Fibroblast of skin of left quadriceps (primary cell): ENCODE measurements around the gene ZBTB32.

Source experiments
- DNase-seq, 2 experiments: peaks; one replicate each; pipeline ENCODE4 v3.0.0-alpha.2; 2013; ENCODE audit warnings: low read depth in 2 of 2

ZBTB32 gene

GRCh38 chr19:35752746-35753350 lies 48.5 kb downstream of the ZBTB32 start:
- DNase-seq: no peak

DNA sequence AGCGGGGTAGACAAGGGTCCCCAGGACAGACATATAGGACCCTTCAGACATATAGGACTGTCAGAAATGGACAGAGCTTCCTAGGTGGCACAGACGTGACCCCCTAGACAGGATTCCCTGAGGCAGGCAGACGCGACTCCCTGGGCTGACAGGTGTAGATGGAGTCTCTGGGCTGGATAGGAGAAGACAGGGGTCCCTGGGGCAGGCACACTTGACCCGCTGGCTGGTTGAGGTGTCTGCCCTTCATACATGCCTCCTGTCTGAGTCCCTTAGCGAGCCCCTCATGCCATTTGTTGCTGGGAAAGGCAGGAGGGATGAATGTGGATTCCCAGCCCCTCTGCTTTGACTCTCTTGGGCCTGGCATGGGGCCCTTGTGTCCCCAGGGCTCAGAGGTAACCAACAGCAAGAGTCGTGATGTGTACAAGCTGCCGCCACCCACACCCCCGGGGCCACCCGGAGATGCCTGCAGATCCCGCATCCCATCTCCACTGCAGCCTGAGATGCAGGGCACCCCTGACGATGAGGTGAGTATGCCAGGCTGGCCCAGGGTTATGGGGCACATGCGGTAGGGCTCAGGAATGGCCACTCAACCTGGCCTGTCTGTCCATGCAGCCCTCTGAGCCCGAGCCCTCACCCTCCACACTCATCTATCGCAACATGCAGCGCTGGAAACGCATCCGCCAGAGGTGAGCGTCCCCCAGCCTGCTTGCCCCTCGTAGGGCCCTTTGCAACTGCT lies 49.4 kb downstream of the ZBTB32 start:
- DNase-seq: no peak

DNA sequence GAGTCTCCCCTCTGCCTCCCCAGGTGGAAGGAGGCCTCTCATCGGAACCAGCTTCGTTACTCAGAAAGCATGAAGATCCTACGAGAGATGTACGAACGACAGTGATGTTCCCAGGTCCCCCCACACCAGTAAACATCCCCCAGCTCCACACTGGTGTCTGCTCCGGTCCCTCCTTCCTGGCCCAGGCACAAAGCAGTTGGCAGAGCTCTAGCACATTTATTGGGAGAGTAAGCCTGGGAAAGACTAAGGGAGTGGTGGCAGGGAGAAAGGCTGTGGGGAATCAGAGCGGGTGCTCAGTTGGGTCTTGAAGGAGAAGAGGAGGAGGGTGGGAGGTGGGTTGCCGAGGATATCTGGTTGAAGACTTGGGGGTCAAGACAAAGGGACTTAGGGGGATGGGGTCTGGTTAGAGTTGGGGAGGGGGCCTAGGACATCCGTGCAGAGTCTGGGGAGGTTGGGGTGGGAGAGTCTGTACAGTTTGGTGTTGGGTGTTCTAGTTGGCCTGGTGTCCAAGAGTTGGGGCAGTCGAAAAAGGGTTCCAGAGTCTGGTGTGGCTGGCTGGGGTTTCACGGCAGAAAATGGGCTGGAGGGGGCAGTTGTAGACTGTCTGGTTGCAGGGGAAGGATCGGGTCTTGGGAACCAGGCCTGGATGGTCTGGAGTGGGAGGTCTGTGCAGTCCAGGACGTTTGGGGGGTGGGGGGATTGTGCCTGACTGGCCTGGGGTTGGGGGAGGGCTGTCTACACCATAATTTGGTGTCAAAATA lies 50.2 kb downstream of the ZBTB32 start:
- no peak for DNase-seq

DNA sequence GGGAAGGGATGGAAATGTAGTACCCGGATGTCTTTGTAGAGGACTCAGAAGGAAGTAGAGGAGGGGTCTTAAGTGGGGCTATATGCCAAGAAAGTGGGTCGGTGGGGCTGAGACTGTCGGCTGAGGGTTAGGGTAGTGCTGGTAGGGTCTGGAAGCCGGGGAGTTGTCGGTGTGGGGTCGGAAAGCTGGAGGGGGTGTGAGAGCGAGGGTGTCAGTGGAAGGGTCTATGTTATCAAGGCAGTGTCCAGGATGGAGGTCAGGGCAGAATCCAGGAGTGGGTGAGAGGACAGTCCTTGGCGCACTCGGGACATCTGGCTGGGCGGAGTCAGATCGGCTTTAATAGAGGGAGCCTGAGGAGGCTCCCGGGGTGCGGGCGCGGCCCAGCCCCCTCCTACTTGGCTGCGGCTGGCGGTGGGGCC lies 50.8 kb downstream of the ZBTB32 start:
- DNase-seq: no peak

DNA sequence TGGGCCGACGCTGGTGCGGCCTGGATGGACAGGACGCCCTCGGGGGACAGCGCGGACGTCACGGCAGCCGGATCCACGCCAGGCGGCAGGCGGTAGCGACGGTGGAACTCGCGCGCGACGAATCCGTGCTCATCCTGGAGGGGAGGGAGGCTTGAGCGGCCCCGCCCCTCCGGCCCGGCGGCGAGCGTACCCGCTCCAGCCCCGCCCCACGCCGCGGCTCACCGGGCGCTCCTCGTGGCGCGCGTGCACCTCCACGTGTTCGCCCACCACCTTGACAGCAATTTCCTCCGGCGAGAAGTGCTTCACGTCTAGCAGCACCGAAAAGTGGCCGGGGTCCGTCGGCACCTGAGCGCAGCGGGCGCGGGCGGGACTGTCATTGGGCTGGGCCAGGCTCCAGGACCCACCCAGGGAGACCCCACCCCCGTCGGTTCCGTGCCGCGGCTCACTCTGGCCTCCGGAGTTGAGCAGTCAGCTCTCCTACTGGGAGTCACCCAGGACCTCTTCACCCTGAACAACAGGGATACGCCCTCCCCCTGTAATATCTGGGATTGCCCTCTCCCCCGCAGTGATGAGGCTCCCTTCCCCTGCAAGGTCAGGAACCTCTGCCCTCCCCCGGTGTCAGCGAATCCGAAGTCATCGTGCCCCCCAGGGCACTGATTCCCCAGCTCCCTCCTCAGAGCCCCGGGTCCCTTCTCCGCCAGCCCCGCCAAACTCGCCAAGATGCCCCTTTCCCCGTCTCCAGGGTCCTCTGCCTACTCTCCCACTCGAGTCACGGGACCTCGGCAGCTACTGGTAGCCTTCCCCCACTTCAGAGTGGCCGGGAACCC lies 51.4 kb downstream of the ZBTB32 start:
- DNase-seq: no peak

GRCh38 chr19:35756377-35757230 lies 52.2 kb downstream of the ZBTB32 start, which contains the start of gene HSPB6:
Gene HSPB6, minus strand, starts transcription at chr19:35757029. Its CDS starts 21 bp downstream, at chr19:35757008.
- no peak for DNase-seq

GRCh38 chr19:35757231-35757748 lies 52.9 kb downstream of the ZBTB32 start:
- peak; percentile 84 for DNase-seq

DNA sequence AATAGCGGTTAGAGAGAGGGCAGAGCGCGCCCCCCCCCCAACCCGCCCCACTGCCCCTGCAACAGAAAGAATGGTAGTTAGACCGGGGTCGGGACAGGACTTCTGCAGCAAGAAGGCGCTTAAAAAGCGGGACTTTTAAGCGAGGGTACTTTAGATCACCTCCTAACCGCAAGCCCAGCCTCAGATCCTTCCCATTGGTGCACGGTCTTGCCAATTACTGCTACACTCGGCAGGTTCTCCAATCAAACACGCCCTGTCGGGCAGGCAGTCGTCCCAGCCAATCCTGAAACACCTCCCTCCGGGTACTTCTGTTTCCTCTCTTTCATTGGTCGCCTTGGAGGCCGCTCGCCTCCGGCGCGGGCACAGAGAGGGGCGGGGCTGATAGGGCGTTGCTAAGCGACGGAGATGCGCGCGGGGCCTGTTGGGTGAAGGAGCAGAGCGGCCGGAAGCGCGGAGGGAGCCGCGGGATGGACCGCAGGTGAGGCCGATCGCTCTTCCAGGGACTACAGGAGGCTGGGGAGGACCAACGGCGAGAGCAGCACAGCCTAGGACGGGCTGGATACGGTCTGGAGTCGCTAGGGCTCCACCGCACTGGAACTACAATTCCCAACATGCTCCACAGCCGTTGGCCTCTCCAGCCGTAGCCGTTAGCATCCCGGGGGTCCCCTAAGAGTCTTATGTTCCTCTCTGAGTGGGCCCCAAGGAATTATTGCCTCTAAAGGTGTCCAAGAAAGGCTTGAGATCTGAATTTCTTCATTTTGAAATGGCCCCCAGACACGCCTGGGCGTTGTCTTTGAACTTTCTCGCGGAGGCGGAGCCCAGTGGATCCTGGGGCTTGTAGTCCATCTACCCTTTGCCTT lies 53.6 kb downstream of the ZBTB32 start, which contains the start of gene PROSER3:
PROSER3 (plus strand) TSS at position 428 of the 860 bp plus-strand sequence; CDS start at position 468, 40 bp downstream.
- DNase-seq: peak; percentile 99 to 100

DNA sequence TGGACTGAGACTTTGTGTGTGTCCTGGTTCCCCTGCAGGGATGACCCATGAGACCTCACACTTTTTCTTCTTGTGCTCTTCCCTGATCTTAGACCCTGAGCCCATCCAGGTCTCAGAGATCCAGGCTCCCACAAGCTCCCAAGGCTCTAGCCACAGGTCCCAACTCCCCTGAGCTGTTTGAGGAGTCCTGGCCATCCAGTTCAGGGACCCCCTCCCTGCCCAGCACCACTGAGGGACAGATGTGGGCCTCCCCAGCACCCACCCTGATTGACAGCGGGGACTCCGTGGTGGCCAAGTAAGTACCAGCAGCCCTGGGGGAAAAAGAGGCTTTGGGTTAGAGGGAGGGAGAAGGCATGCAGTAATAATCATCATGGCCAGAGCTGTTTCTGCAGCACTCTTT lies 55.3 kb downstream of the ZBTB32 start:
- no peak for DNase-seq

GRCh38 chr19:35760711-35761349 lies 56.5 kb downstream of the ZBTB32 start:
- DNase-seq: no peak

- no peak for DNase-seq
These were observed 60.3 kb downstream of the ZBTB32 start for GRCh38 chr19:35764432-35765315.
